WTC11 (cell line): ENCODE results near the gene THOP1.

Source experiments
- ELF4 ChIP-seq: sonication (generic); formaldehyde crosslinking; IDR thresholded peaks from 2 replicates; pipeline ENCODE4 v1.8.1; 2022; ENCODE audit warnings: low read depth, mild to moderate bottlenecking, moderate library complexity, missing genetic modification reagents
- FOXJ3 ChIP-seq: sonication (generic); formaldehyde crosslinking; IDR thresholded peaks from 2 replicates; pipeline ENCODE4 v1.9.0; 2021; ENCODE audit warnings: missing genetic modification reagents, mild to moderate bottlenecking, borderline replicate concordance
- JAZF1 ChIP-seq: fragments of 250-450 bp; sonication (Bioruptor Pico); IDR thresholded peaks from 2 replicates; pipeline ENCODE4 v1.9.0; 2021; ENCODE audit warnings: moderate library complexity, mild to moderate bottlenecking, inconsistent platforms
- TF ChIP-seq, protein P1 (sequence below): fragments of 200-600 bp; IDR thresholded peaks from 2 replicates; pipeline ENCODE4 v1.8.0; 2022; ENCODE audit warnings: antibody characterized with exemption
- TF ChIP-seq, protein P2 (sequence below): sonication (generic); formaldehyde crosslinking; IDR thresholded peaks from 2 replicates; pipeline ENCODE4 v1.8.0; 2022; ENCODE audit warnings: mild to moderate bottlenecking, missing genetic modification reagents

DNA sequence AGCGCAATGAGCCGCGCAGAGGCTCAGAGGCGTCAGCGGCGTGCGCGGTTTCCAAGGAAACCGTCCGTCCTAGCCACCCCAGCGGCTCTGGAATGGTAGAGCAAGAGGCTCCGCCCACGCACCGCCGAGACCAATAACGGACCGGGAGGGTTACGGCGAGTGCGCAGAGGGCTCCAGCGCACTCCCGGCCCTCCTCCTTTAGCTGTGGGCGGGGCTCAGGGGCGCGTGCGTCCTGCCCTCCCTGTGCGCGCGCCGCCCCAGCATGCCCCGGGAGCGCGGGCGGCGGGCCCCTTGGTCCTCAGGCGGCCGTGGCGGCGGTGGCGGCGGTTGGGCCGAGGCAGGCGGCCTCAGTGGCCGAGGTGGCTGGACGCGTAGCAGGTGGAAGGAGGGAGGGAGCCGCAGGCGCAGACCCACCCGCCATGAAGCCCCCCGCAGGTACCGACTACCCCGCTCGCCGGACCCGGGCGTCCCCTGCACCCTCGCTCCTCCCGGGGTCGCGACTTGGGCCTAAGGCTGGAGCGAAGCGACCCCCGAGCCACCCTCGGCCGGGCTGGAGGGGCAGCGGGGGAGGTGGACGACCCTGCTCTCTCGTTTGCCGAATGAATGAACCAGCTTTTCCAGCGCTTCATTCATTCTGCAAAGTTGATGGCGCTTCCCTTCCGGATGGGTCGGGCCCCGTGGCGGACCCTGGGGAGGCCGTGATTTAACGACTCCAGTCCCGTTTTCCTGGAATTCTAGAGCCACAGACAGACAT, at the start of gene THOP1:
- TF ChIP-seq FOXJ3 (no peak), ELF4 (CRISPR knock-in tag) (no peak), JAZF1 (CRISPR knock-in tag) (no peak)
- TF ChIP-seq, protein P1, sequence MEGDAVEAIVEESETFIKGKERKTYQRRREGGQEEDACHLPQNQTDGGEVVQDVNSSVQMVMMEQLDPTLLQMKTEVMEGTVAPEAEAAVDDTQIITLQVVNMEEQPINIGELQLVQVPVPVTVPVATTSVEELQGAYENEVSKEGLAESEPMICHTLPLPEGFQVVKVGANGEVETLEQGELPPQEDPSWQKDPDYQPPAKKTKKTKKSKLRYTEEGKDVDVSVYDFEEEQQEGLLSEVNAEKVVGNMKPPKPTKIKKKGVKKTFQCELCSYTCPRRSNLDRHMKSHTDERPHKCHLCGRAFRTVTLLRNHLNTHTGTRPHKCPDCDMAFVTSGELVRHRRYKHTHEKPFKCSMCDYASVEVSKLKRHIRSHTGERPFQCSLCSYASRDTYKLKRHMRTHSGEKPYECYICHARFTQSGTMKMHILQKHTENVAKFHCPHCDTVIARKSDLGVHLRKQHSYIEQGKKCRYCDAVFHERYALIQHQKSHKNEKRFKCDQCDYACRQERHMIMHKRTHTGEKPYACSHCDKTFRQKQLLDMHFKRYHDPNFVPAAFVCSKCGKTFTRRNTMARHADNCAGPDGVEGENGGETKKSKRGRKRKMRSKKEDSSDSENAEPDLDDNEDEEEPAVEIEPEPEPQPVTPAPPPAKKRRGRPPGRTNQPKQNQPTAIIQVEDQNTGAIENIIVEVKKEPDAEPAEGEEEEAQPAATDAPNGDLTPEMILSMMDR, result no peak
- TF ChIP-seq, protein P2, sequence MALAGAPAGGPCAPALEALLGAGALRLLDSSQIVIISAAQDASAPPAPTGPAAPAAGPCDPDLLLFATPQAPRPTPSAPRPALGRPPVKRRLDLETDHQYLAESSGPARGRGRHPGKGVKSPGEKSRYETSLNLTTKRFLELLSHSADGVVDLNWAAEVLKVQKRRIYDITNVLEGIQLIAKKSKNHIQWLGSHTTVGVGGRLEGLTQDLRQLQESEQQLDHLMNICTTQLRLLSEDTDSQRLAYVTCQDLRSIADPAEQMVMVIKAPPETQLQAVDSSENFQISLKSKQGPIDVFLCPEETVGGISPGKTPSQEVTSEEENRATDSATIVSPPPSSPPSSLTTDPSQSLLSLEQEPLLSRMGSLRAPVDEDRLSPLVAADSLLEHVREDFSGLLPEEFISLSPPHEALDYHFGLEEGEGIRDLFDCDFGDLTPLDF, result no peak
